Activated CD8-positive, alpha-beta memory T cell treated with anti-CD3 and anti-CD28 coated beads, Interleukin-2, amount 50 U/mL, for 1 hour (primary cell): ENCODE results near the gene AHCYL1.
"Not testable (repeated sequence)": the region's sequence is repeated elsewhere in the genome, so short reads cannot be mapped to it uniquely, and the experiment has no call there.

Experiments used
- DNase-seq: peaks from one replicate; pipeline ENCODE4 v3.0.0-alpha.2; 2020; ENCODE audit errors: extremely low read depth

The AHCYL1 gene

DNA sequence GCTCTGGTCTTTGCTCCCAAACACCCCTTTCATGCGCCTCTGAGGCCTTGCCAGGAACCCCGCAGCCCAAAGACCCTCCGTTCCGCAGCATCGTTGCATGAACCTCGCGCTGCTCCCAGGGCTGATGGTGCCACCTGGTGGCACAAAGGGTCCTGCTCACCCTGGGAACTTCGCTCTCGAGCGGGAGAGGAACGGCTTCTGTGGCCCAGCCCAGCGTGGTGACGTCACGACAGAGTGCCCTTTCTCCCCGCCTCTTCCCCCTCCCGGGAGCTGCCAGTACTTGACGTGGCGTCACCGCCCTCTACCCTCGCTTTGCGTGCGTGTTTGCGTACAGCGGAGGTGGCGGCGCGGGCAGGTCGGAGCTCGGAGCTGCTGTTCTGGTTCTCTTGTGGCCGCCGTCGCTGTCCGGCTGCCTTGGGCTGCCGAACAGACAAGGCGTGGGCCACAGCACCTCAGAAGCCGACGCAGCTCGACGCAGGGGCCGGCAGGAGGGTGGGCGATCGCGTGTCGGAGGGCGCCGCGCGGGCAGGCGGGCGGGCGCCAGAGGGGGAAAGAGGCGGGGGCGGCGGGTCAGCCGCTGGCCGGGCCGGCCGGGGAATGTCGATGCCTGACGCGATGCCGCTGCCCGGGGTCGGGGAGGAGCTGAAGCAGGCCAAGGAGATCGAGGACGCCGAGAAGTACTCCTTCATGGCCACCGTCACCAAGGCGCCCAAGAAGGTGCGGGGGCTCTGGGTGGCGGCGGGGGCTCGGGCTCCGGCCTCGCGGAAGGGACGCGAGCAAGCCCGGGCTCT lies at the start of gene AHCYL1:
Gene AHCYL1 (plus strand): TSS at position 310 of the 791 bp plus-strand sequence. CDS start 288 bp downstream, at position 598.
- DNase-seq = peak; percentile 99

DNA sequence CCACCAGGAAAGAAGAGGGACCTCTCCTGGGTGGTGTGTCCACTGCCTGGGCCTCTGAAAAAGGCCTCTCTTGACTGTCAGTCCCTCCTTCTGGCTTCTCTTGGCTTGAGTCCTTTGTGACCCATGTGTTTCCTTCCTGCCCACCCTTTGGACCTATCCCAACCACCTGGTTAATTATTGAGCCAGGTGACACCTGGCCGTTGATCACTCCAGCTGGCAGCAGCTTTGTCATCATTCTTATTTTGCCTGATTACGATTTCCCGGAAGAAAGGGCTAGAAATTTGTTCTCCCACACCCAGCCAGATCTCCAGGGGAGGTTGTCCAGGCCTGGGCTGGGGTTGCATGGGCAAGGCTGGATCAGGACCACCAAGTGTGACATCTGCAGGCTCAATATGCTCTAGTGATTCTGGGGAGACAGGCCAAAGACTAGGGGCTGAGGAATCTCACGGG lies 49.1 kb upstream of the AHCYL1 start:
- DNase-seq = no peak

DNA sequence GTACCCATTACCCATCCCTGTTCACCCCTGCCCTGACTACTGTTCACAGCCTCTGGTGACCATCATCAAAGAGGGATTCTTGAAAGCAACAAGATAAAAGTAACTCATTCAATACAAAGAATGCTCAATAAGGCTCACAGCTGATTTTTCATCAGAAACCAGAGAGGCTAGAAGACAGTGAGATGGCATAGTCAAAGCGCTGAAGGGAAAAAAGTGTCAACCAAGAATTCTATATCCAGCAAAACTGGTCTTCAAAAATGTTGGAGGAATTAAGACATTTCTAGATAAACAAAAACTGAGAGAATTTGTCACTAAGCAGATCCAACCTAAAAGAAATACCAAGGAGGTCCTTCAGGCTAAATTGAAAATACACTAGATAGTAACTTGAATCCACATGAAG lies 46.8 kb upstream of the AHCYL1 start:
- DNase-seq = no peak

DNA sequence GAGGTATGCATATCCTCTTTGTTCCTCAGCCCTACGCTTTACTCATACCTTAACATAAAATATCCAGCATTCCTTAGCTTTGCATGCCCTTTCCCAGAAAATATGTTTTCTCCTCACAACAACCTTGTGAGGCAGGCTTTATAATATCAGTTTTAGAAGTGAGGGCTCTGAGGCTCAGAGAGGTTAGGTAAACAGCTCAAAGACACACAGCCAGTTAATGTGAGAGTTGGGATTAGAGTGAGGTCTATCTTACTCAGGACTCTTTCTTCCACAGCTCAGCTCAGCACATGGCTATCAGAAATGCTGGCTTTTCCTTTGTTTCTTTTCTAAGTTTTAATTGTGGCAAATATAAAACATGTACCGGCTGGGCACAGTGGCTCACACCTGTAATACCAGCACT lies 46.0 kb upstream of the AHCYL1 start:
- no peak for DNase-seq

DNA sequence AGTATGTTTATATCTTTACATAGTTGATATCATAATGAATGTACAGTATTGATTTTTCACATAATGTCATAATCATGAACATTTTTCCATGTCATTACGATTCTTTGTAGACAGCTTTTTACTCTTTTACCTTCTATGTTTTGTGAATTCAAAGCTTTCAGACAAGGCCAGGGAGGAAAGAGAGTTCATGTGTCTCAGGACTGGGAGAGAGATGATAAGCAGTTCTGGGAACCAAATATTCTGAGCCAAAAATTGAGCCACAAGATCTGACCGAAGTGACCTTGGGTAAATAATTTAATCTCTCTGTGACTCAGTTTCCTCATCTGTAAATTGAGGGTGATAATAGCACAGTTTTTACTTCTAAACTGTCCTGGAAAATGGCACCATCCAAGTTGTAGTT lies 42.1 kb upstream of the AHCYL1 start:
- DNase-seq = no peak

DNA sequence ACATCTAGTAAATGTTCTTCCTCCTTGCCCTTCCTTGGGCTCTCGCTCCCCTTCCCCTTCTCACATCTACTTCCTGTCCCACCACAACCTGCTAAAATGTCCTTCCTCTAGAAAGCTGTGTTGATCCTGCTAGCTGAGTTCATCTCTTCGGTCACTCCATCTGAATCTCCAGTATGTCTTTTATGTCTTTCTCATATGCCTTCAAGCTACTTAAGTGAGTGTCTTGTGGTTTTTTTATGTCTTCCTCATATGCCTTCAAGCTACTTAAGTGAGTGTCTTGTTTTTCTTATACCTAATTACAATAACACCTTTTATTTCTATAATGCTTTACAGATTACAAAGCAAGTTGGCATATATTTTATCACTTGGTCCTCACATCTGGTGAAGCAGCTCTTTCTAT lies 40.0 kb upstream of the AHCYL1 start:
- no peak for DNase-seq

DNA sequence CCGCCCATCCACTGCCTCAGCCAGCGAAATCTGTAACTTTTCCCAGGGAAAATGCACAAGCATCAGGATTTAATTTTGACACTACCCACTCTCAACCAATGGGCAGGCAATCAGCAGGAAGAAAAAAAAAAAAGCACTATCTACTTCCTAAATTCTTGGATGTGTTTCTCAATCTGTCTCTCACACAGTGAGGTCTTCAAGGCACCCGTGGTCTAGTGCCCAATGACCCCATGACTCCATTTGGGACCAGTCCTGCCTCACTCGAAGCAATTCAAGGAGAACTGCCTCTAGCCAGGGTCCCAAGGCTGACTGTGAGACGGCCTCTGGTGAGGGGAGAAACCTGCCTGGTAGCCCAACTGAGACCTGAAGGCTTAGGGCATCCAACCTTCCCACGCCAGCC lies 38.1 kb upstream of the AHCYL1 start:
- no peak for DNase-seq

DNA sequence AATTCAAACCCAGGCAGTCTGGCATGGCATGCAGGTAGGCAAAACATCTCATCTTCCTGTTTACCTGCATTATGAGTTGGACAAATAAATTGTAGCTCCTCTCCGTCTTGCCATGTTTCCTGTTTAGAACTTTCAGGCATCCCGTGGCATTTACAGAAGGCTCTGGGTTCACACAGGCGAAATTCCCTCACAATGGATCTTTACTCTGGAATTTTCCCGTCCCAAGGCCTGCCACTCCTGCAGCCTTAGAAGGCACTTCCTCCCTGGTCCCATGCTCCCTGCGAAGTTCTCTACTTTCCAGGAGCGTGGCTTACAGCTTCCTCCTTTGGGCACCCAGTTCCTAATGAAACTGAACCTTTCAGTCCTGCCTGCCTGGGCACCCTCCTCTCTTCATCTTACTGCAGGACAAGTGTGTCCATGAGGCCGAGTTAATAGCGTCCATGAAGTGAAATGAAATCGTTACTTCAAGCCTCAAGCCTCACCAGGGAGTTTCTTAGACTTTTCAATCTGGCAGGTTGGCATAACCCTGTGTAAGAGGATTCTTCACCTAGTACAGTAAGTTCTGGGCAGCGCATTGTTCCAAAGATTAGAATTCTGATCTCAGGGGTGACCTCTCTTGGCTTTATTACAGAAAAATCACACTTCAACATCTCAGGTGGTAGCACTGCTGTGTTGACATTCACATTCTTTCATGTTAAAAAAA lies 36.8 kb upstream of the AHCYL1 start:
- DNase-seq = no peak

DNA sequence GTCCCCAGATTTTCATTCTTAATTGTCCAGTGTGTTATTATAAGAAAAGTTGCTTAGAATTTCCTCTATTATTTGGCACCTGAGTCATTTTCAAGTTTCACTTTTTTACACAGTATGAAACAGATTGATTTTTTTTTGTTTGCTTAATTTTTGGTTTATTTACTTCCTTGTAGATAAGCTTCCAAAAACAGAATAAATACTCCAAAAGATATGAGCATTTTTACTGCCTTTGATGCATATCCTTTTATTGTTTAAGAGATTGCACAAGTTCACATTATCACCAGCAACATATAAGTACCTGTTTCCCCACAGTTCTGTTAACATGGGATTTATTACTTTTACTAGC lies 36.3 kb upstream of the AHCYL1 start:
- DNase-seq = no peak

DNA sequence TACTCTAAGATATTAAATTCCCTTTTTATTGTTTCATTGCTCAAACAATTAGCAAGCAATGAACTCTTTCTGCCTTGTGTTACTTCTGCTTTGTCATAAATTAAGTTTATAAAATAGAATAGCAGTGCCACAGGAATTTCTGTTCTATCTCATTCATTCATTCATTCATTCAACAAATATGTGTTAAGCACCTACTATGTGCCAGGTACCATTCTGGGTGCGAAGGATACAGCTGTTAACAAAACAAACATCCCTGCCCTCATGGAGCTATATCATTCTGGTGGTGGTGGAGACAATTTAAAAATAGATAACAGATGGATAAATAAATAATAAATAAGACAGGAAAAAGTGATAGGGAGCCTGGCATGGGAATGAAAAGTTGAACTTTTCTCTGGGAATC lies 34.5 kb upstream of the AHCYL1 start:
- no peak for DNase-seq

DNA sequence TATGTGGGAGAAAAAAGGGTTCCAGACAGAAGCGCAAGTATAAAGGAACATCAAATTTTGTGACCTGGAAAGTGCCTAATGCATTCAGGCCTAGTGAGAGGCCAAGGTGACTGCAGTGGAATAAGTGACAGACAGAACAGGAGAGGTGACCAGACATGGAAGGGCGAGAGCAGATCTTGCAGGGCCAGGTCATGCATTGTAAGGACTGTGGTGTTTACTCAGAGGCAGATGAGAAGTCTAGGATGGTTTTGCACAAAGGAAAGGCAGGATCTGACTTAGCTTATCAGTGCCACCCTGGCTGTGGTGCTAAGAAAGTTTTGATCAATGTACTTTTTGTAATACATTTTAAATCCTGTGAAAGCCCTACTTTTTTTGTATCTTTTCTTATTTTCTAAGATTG lies 34.1 kb upstream of the AHCYL1 start:
- no peak for DNase-seq

DNA sequence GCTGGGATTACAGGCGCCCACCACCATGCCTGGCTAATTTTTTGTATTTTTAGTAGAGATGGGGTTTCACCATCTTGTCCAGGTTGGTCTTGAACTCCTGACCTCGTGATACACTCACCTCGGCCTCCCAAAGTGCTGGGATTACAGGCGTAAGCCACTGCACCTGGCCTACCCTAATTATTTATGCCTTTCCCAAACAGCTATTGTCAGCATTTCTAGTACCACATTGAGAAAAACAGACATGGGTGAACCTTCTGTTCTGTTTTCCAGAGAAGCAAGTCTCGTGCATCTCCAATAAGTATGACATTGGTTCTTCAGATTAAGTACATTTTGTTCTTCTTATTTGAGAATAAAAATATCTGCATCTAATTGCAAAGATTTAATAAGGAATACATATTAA lies 33.1 kb upstream of the AHCYL1 start:
- not testable (repeated sequence) for DNase-seq

DNA sequence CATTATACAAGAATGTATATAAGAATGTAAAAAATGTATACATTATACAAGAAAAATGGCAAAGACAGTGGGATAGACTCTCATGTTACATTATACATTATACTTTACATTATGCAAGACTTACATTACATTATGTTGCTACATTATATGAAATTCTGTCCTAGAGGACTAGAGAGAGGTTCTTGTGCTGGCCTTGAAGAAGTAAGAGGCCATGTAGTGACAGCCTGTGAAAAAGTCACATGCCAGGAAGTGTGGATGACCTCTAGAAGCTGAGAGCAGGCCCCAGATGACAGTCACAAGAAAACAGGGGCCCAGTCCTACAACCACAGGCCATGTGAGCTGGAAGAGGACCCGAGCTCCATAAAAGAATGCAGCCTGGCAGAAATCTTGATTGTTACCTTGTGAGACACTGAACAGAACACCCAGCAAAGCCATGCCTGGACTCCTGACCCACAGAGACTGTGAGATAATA lies 30.5 kb upstream of the AHCYL1 start:
- no peak for DNase-seq

DNA sequence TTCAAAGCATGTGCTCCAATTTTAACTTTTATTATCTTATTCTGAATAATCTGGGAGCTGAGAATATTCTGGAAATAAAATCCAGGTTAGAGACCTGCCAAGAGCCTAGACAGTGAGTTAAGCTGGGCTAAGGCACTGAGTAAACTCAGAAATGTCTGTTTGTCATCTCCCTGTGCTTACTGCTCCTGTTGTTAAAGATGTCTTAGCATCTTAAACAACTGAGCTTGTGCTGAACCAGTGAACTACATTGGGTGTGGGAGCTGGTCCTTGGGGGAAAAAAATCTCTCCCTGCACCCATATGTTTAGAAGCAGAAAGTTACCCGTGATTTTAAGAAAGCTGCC lies 25.0 kb upstream of the AHCYL1 start:
- no peak for DNase-seq

DNA sequence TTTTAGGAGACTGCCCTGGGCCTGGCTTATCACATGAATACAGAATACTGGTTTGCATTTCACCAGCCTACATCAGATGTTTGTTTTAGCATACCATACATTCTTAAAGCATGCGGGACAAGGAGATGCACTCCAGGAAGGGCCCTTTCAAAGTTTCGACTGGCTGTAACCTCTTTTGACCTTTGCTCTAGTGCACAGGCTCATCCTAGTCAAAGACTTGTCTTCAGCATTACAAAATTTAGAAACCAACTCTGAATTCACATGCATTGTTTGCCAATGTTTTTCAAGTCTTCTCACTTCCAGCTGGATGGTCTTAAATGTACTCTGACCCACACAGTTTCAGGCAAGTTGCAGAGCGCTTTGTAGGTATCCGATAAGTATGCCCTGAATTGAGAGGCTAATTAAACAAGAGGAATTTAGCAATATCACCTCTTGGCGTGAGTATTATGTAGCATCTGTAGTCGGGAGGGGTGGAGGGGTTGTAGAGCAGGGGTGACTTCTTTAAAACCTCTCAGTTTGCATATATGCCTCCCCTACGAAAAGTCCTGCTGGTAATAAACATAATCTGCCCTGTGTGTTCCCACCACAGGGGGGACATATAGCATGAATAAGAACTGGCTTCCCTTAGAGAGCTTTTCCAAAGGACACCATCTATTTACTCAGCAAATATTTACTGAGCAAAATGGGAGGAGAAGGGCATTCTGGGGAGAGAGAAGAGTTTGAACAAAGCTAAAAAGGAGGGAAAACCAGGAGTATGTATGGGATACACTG lies 24.4 kb upstream of the AHCYL1 start:
- DNase-seq = no peak

DNA sequence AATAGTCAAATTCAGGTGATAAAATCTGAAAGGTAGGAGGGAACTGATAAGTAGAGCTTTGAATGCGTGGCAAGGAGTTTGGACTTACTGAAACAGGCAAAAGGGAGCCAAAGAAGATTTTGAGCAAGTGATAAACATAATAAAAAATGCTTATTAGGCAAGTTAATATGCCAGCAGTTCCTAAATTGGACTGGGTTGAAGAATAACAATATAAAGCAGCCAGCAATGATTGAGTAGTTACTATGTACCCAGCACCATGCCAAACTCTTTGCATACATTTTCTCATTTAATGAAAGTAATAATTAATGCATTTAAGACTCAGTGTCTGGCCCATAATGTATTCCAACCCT lies 23.8 kb upstream of the AHCYL1 start:
- no peak for DNase-seq

DNA sequence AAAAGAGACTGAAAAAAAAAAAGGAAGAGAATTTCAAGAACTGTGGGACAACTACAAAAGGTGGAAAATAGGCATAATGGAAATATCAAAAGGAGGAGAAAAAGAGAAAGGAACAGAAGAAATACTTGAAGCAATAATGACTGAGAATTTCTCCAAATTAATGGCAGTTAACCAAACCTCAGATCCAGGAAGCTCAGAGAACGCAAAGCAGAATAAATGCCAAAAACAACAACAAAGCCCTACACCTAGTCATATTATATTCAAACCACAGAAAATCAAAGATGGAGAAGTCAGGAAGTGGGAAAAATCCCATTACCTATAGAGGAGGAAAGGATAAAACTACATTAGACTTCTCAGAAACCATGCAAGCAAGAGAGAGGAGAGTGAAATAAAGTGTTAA lies 20.7 kb upstream of the AHCYL1 start:
- no peak for DNase-seq

DNA sequence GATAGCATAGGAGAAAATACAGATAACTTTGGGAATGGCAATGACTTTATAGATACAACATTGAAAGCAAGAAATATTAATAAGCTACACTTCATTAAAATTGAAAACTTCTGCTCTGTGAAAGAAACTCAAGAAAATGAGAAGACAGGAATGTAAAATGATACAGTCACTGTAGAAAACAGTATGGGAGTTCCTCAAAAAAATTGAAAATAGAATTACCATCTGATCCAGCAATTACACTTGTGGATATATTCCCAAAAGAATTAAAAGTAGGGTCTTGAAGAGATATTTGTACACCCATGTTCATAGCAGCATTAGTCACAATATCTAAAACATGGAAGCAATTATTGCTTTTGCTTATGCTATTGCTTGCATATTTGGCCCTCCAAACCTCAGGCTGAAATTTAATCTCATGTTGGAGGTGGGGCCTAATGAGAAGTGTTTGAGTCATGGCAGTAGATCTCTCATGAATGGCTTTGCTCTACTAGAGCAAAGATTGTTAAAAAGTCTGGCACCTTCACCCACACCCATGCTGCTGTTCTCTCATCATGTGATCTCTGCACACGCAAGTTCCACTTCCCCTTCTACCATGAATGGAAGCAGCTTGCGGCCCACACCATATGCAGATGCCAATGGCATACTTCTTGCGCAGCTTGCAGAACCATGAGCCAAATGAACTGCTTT lies 15.3 kb upstream of the AHCYL1 start:
- no peak for DNase-seq

DNA sequence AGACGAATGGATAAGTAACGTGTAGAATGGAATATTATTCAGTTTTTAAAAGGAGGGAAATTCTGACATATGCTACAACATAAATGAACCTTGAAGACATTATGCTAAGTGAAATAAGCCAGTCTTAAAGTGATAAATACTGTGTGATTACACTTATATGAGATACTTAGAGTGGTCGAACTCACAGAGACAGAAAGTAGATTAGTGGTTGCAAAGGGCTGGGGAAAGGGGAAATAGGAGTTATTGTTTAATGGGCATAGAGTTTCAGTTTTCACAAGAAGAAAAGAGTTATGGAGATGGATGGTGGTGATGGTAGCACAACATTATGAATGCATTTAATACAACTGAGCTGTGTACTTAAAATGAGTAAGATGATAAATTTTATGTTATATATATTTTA lies 14.7 kb upstream of the AHCYL1 start:
- DNase-seq = no peak

DNA sequence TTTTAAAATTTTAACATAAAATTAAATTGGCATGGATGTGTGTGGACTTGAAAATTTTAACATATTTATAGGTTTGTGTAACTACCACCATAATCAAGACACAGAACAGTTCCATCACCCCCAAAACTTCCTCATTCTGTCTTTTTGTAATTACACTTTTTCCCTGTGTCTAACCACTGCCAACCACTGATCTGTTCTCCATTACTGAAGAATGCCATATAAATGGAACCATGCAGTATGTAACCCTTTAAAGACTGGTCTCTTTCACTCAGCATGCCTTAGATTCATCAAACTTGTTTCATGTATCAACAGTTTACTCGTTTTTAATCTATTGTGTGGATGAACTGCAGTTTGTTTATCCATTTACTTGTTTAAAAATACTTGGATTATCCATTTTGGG lies 13.0 kb upstream of the AHCYL1 start:
- DNase-seq = no peak

DNA sequence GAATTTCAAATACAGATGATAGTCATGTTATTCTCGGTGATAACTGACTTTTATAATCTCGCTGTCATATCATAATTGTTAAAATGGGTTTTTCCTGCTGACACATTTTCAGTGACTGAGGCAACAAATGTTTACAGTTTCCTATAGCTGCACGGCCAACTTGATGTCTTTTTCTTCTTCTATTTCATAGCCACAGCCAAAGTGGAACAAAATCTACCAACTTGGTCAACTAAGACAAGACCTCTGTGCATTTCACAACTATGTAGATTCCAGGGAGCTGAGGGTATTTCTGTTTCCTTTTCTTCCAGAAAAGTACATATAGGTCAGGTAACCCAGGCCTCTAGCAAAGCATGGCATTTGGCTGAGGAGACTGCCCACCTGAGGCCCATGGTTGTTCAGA lies 10.4 kb upstream of the AHCYL1 start:
- DNase-seq = no peak

DNA sequence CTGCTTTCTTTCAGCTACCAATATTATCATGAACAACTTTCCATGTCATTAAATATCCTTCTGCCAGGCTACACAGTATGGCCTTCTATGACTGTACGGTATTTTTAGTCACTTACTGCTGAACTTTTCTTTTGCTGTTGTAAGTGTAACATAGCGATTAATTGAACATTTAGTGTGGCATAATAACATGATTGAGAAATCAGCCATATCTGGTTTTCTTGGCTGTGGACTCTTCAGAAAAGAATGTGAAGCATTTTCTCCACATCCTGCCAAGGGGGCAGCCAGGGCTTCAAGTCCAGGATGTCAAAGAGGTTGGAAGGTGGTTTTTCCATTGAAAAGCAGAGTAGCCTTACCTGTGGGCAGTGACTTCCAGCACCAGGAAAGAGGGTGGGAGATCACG lies 8.8 kb upstream of the AHCYL1 start:
- no peak for DNase-seq
